ENCODE results near the gene RASAL3. TPM values are rescaled to one million over a fixed set of nuclear protein-coding genes. Genes with fewer than 3 reads are reported as not detected.
"Not testable (repeated sequence)": the region's sequence is repeated elsewhere in the genome, so short reads cannot be mapped to it uniquely, and the experiment has no call there.

Gene RASAL3
- total RNA-seq, 1 experiment from 2014 or later = not detected

- DNase-seq (ENCODE audit: low read depth) = no peak
Measured at GRCh38 chr19:15421136-15421695, 43.1 kb downstream of the RASAL3 start.

- no peak for DNase-seq (ENCODE audit: low read depth)
Measured at GRCh38 chr19:15419413-15420025, 44.8 kb downstream of the RASAL3 start.

GRCh38 chr19:15418579-15419412, 45.5 kb downstream of the RASAL3 start, which contains the start of gene AKAP8L:
Gene AKAP8L (minus strand): TSS chr19:15418988. CDS start chr19:15418923, 65 bp downstream.
- DNase-seq (ENCODE audit: low read depth) = peak; percentile 100

GRCh38 chr19:15418231-15418578, 46.1 kb downstream of the RASAL3 start:
- no peak for DNase-seq (ENCODE audit: low read depth)

- no peak for DNase-seq (ENCODE audit: low read depth)
Measured at GRCh38 chr19:15417699-15418098, 46.6 kb downstream of the RASAL3 start.

GRCh38 chr19:15412832-15413231, 51.5 kb downstream of the RASAL3 start:
- no peak for DNase-seq (ENCODE audit: low read depth)

- DNase-seq (ENCODE audit: low read depth) = not testable (repeated sequence)
Measured at GRCh38 chr19:15411351-15411750, 53.0 kb downstream of the RASAL3 start.

- DNase-seq (ENCODE audit: low read depth) = no peak
Measured at GRCh38 chr19:15404780-15405211, 59.5 kb downstream of the RASAL3 start.

GRCh38 chr19:15404097-15404779, 60.1 kb downstream of the RASAL3 start:
- DNase-seq (ENCODE audit: low read depth) = no peak

GRCh38 chr19:15403151-15403531, 61.2 kb downstream of the RASAL3 start:
- no peak for DNase-seq (ENCODE audit: low read depth)

- DNase-seq (ENCODE audit: low read depth) = no peak
Measured at GRCh38 chr19:15402411-15403150, 61.8 kb downstream of the RASAL3 start.

Small RNAs within 50 kb of the gene (small RNA-seq; reads per million reads assigned to genes)
- not detected for gene MIR1470

Other genes starting within 250 kb of the RASAL3 start
- gene EPHX3, start 232.1 kb downstream of the RASAL3 start, total RNA-seq (2014; rRNA removed; shearing (Covaris generic)) = not detected in 2 replicates
- gene BRD4, start 132.0 kb downstream of the RASAL3 start, total RNA-seq (2014; rRNA removed; shearing (Covaris generic)) = 25.2 and 31.7 TPM in 2 replicates
- gene AKAP8, start 84.8 kb downstream of the RASAL3 start, total RNA-seq (2014; rRNA removed; shearing (Covaris generic)) = 30.8 and 32.1 TPM in 2 replicates
- 44.8 and 56.1 TPM in 2 replicates for gene AKAP8L, start 45.6 kb downstream of the RASAL3 start, total RNA-seq (2014; rRNA removed; shearing (Covaris generic))
- 23.6 and 28.9 TPM in 2 replicates for gene WIZ, start 14.6 kb downstream of the RASAL3 start, total RNA-seq (2014; rRNA removed; shearing (Covaris generic))
- not detected in 2 replicates for gene PGLYRP2, start 15.0 kb upstream of the RASAL3 start, total RNA-seq (2014; rRNA removed; shearing (Covaris generic))
- not detected in 2 replicates for gene CYP4F22, start 44.0 kb upstream of the RASAL3 start, total RNA-seq (2014; rRNA removed; shearing (Covaris generic))
- not detected in 2 replicates for gene CYP4F8, start 150.7 kb upstream of the RASAL3 start, total RNA-seq (2014; rRNA removed; shearing (Covaris generic))
- gene CYP4F3, start 176.4 kb upstream of the RASAL3 start, total RNA-seq (2014; rRNA removed; shearing (Covaris generic)) = 0.10 and 0.11 TPM in 2 replicates
- gene CYP4F12, start 208.5 kb upstream of the RASAL3 start, total RNA-seq (2014; rRNA removed; shearing (Covaris generic)) = not detected in 2 replicates

Measured in HT1080 (cell line).